GM12892 (cell line): ENCODE data around the gene ZBTB39.

Experiments used
- POLR2A ChIP-seq: IDR thresholded peaks from 2 replicates; pipeline ENCODE4 v1.6.1; 2011; ENCODE audit warnings: low read depth, low read length, control low read depth
- TAF1 ChIP-seq: IDR thresholded peaks from 2 replicates; pipeline ENCODE4 v1.6.1; 2011; ENCODE audit warnings: low read depth, mild to moderate bottlenecking, control low read depth, low read length, borderline replicate concordance

DNA sequence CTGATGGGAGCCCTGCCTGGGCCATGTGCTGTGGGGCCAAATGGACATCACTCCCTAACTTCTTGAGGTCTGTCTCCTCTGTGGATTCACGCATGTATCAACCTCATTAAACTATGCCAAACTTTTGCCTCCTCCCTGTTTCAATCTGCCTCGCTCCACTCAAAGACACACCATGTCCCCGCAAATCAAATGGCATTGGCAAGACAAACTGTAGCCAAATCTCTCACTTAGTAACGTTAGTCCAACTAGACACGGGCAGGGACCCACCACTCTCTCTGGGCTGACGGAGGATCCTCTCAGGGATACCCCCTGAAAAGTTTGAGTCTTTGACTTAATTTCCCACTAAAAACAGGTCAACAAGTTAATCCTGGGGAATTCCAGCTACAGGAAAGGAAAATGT is 8.0 kb downstream of the ZBTB39 start:
- TF ChIP-seq POLR2A (no peak), TAF1 (no peak)
